K562 (cell line): ENCODE results near the gene PPARD. TPM values are rescaled to one million over a fixed set of nuclear protein-coding genes. Genes with fewer than 3 reads are reported as not detected.

Source experiments
- COPS2 ChIP-seq: fragments of 450-650 bp; conservative IDR thresholded peaks from 2 replicates; pipeline ENCODE4 v1.6.1; 2016; ENCODE audit warnings: mild to moderate bottlenecking, moderate library complexity
- E4F1 ChIP-seq: fragments of 250-450 bp; sonication (Bioruptor Pico); IDR thresholded peaks from 2 replicates; pipeline ENCODE4 v1.5.0; 2021; ENCODE audit warnings: mild to moderate bottlenecking, borderline replicate concordance
- MTA1 ChIP-seq: fragments of 450-650 bp; IDR thresholded peaks from 2 replicates; pipeline ENCODE4 v1.6.1; 2017; ENCODE audit warnings: borderline replicate concordance
- NELFE ChIP-seq: IDR thresholded peaks from 2 replicates; pipeline ENCODE4 v1.6.1; 2011; ENCODE audit warnings: mild to moderate bottlenecking; ENCODE audit not compliant: insufficient read depth, insufficient read length
- POU5F1 ChIP-seq: fragments of 150-350 bp; IDR thresholded peaks from 2 replicates; pipeline ENCODE4 v1.6.1; 2014; ENCODE audit warnings: borderline replicate concordance, low read length, low read depth, mild to moderate bottlenecking; ENCODE audit not compliant: partially characterized antibody
- RERE ChIP-seq: sonication (generic); formaldehyde crosslinking; IDR thresholded peaks from 2 replicates; pipeline ENCODE4 v1.8.0; 2023; ENCODE audit warnings: missing genetic modification reagents, mild to moderate bottlenecking, borderline replicate concordance
- ZBTB40 ChIP-seq, 2 experiments: fragments of 450-650 bp in 1 of 2; sonication (generic) in 1 of 2; formaldehyde crosslinking in 1 of 2; IDR thresholded peaks; 2 replicates each; pipeline versions ENCODE4 v1.7.1 to v1.9.0; 2016 to 2022; ENCODE audit warnings: inconsistent platforms in 1 of 2, mild to moderate bottlenecking in 1 of 2, missing genetic modification reagents in 1 of 2
- ZNF280B ChIP-seq: fragments of 250-450 bp; sonication (Bioruptor Pico); IDR thresholded peaks from 2 replicates; pipeline ENCODE4 v1.5.1; 2021; ENCODE audit warnings: mild to moderate bottlenecking
- polyA plus RNA-seq, 8 experiments: library from polyadenylated mRNA; depleted of rRNA in 4 of 8; stranded (reverse) in 5 of 8; unstranded in 3 of 8; fragments of >200 nt; fragmentation: Nextera tagmentation in 2 of 8; fragmentation: Illumina TruSeq in 1 of 8; extraction: Ambion mirVana in 2 of 8; extraction: Trizol in 1 of 8; gene quantifications; 2 replicates each; pipeline versions ENCODE4 v1.2.1 to v1.2.3, GENCODE V29; 2011 to 2014; ENCODE audit warnings: inconsistent platforms in 1 of 8, missing spikeins in 1 of 8
- total RNA-seq, 7 experiments: library from RNA; depleted of rRNA in 6 of 7; stranded (reverse); fragments of >200 nt in 6 of 7; fragmentation: Illumina TruSeq in 2 of 7; extraction: Trizol in 2 of 7; gene quantifications; 2 replicates each; pipeline versions ENCODE4 v1.2.1 to v1.2.3, GENCODE V29; 2011 to 2021; ENCODE audit warnings: low replicate concordance in 1 of 7

Gene PPARD
- total and polyA plus RNA-seq, 9 of the 15 experiments (the other 6 are each of a cell fraction or from before 2014, with no cell fraction given): 0.14 to 13.2 (median 3.8) TPM

GRCh38 chr6:35366204-35366596 lies 23.8 kb downstream of the PPARD start (continued):
- TF ChIP-seq RERE (no peak), ZNF280B (CRISPR knock-in tag) (no peak), E4F1 (CRISPR knock-in tag) (no peak), POU5F1 (no peak), MTA1 (no peak), ZBTB40 (IDR thresholded peaks at IDR 0.05) (no peak), ZBTB40 (CRISPR knock-in tag; IDR thresholded peaks at IDR 0.05) (no peak), NELFE (no peak), COPS2 (no peak)
